HL-60/S4 (cell line): ENCODE data around the gene CCS.
"Not testable (repeated sequence)": the region's sequence is repeated elsewhere in the genome, so short reads cannot be mapped to it uniquely, and the experiment has no call there.

Experiments used
- in situ Hi-C: fragments of 300-500 bp; cut with MboI; formaldehyde crosslinking; loops from 2 replicates; pipeline ENCODE4 v1.14.3; 2022; ENCODE audit warnings: low sequenced_read_pairs

The CCS gene

DNA sequence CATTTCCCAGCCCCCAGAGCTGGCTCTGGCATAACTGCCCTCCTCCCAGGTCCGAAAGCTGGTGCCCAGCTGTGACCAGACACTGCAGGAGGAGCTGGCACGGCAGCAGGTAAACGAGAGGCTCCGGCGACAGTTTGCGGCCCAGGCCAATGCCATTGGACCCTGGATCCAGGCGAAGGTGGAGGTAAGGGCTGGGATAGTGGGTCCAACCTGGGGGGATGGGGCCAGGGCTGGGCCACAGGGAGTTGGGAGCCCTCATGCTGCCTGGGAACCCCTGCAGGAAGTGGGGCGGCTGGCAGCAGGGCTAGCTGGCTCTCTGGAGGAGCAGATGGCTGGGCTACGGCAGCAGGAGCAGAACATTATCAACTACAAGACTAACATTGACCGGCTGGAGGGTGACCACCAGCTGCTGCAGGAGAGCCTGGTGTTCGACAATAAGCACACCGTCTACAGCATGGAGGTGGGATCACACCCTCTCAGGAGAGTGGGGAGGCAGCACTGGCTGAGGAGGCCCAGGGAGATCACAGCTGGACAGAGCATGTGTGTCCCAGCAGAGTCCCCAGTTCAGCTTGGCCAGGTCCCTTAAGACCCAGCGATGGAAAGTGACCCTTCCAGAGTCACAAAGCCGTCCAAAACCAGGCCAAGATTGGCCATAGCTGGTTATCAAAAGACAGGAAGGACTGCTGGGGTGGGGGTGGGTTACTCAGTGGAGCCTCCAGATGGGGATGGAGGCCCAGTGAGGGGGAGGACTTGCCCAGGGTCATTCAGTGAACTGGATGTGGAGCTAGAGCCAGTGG, 31.6 kb upstream of the CCS start:
- in situ Hi-C loops: no loop called here

DNA sequence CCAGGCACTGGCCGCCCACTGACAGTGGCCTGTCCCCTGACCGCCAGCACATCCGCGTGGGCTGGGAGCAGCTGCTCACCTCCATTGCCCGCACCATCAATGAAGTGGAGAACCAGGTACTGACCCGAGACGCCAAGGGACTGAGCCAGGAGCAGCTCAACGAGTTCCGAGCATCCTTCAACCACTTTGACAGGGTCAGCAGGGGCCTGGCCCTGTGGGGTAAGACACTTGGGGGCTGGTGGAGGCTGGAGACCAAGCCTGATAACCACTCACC, 31.1 kb upstream of the CCS start:
- in situ Hi-C loops: no loop called here

DNA sequence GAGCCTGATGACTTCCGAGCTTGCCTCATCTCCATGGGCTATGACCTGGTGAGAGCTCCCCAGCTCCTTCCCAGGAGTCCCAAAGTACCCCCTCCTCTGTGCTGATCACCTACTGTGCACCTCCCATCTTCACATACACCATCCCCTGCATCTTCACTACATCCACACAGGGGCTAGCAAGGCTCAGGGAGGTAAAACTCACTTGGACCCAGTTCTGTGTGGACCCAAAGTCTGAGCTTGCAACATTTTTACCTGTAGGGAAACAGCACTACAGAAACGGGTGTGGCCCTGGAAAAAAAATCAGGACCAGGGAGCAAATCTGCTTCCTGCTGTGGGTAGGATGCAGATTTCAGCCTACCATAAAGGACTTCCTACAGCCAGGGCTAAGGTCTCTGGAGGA, 30.7 kb upstream of the CCS start:
- in situ Hi-C loops: no loop called here

DNA sequence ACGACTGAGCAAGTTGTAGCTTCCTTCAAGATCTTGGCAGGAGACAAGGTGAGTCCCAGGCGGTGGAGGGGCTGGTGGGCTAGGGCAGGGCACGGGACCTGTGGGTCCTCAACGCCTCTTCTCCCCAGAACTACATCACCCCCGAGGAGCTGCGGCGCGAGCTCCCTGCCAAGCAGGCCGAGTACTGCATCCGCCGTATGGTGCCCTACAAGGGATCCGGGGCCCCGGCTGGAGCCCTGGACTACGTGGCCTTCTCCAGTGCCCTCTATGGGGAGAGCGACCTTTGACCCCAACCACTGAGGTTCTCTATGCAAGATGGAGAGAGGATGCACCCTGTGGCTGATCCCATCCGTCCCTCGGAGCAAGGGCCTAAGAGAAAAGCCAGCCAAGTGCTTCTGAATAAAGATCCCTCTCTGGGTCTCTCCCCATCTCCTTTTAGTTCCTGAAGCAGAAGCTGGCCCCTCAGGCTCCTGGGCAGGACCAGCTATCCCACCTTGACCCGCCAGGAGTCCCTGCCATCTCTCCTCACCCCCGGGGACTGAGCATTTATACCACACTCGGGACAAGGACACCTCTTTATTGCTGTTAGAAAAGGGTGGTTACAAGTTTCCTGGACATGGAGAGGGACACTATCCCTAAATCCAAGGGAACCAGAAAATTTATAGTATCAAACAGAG, 29.9 kb upstream of the CCS start:
- in situ Hi-C loops: no loop called here

DNA sequence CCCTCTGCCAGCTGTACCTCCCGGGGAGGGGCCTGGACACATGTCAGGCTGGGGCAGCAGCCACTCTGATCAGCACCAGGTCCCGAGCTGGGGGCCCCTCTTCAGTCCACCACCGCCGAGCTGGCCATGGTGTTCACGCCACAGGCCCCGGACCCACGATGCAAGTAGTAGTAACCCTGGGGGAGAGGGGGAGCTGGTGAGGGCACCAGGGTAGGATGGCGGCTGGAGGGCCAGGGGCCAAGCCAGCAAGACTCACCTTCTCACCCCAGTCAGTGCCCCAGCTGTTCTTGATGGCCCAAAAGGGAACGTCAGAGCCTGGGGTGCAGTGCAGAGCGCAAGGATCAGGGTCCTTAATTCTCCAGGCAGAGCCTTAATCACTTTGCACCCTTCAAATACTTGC, 29.2 kb upstream of the CCS start:
- in situ Hi-C loops: no loop called here

DNA sequence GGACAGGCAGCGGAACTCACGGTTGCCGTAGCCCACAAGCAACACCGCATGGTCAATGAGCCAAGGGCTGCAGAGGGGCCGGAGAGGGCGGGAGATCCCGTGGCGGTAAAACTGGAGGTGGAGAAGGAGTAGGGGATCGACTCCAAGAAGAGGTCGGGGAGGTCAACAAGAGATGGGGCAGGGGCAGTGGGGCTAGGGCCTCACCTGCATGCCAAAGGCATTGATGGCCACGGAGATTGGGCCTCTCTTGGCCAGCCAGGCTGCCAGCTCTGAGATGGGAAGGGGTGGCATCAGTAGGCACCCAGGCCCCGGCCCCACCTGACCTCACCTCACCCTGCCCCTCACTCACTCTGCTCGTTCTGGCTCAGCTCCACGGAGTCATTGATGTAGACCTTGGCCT, 28.4 kb upstream of the CCS start:
- in situ Hi-C loops: no loop called here

DNA sequence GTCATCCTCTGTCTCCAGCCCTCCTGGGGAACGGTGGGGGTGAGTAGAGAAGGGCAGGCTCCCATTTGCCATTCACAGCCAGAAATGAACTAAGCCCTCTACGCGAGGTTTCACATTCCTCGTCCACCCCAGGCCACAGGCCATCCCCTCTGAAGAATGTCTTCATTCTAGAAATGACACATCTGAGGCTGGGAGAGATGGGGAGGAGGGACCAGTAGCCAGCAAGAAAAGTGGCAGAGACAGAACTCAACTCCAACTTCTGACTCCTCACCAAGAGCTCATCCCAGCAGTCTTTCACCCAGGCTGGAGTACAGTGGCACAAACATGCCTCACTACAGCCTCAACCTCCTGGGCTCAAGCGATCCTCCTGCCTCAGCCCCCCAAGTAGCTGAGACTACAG, 28.0 kb upstream of the CCS start:
- in situ Hi-C loops: no loop called here

DNA sequence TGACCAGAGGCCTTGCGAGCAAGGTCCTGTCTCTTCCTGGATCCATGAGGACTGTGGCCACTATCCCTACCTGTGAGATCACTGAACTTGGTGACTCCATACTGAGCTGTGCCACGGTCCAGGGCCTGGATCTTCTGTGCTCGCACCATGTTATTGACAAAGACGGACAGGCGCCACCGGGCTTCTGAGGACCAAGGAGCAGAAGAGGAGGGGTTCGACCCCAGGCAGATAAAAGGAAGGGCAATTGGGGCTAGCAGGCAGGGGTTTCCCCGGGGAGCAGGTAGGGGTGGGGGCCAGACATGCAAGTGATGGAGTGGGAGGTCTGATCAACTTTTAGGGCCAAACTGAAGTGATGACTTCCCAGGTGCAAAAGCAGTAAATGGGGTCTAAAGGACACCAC, 26.8 kb upstream of the CCS start:
- in situ Hi-C loops: no loop called here

DNA sequence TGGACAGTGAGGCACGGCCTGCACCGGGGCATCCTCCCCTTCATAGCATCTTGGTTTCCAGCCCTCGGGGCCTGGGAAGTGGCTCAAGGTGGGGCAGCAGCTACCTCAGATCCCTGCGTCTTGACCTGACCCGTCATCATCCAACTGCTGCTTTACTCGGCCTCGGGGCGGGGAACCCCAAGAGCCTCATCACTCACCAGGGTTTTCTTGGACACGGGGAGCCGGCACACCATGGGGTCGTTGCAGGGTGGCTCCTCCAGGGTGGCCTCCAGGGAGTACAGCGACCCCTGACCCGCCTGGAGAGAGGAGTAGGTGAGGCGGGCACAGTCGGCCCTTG, 25.2 kb upstream of the CCS start:
- in situ Hi-C loops: no loop called here

DNA sequence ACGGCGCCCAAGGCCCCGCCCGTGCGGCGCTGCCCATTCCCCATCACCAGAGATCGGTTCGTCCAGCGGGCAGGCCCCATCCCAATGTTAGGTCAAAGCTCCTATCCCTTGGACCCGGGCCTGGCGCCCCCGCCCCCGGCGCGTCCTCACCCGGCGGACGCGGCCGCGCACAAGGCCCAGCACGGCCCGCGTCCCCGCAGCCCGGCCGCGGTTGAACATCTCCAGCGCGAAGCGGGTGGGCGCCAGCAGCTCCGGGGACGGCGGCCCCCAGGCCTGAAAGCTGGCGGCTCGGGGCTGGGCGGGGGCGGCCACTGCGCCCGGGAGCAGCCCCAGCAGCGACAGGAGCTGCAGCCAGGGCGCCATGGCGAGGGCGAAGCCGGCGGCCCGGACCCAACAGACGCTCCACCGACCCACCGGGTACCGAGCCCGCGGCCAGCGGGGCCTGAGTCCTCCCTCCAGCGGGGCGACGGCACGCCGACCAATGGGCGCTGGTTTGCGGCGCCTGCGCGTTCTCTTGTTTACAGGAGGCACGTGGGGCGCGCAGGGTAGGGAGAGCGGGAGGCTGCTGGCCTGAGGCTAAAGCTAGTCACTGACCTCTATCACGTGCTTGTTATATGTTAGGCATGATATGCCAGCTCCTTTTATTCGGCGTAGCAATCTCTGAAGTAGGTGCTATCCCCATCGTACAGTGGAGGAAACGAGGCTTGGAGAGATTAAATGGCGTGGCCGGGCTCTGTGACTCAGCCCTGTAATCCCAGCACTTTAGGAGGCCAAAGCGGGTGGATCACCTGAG, 24.7 kb upstream of the CCS start, which contains the start of gene CTSF:
Gene CTSF, minus strand, starts transcription at position 483 of the 793 bp plus-strand sequence. Its CDS starts 120 bp downstream, at position 363.
- in situ Hi-C loops: no loop called here

DNA sequence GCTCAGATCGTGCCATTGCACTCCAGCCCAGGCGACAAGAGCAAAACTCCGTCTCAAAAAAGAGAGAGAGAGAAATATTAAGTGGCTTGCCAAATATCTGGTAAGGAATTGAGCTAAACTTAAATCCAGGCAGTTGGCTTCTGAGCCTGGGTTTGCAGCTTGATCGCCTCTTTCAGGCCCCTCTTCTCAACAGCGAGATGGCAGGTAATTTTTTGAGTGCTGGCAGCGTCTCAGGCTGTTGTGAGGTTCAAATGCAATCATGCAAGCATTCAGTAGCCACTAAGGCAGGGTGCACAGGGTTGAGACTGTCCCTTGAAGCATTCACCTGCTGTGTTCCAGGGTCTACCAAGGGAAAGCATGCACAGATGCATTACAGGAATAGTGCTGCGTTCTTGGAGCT, 23.9 kb upstream of the CCS start:
- in situ Hi-C loops: no loop called here

DNA sequence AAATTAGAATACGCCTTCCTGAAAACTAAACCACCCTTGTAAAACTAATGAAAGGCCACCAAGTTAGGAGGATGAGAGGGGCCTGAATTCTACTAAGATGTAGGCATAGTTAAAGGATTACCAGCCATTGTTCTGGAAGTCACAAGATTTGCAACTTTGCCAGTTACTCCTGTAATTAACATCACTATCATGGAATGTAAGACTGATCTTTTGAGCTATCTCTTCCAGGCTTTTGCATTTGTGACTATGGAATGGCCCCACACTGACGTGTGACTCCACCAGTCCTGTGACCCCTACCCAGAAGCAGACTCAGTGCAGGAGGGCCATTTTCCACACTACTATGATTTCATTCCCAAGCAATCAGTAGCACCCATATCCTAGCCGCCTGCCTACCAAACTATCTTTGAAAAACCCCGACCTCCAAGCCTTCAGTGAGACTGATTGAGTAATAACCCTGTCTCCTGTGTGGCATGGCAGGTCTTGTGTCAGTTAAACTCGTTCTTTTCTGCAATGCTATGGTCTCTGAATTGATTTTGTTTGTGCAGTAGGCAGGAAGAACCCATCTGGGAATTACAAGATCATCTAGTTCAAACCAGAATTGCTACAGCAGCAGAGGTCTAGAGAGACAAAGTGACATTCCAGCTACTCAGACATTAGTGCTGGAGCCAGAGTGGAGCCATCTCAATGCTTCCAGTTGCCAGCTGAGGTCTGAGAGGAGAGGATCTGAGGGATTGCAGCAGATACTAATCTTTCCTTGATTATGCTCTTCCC, 22.7 kb upstream of the CCS start:
- in situ Hi-C loops: loop anchor here (10.0 kb wide), 1 partner anchor 115 kb away; no protein-coding TSS in a partner anchor

DNA sequence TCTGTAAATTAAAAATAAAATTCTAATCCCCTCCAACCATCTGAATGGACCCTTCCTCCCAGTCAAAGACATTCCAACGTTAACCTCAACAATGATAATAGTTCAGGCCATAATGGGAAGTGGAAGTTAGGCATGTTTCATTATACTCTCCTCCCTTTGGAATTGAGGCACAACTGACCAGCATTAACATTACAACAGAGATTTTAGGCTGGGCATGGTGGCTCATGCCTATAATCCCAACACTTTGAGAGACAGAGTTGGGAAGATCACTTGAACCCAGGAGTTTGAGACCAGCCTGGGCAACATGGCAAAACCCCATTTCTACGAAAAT, 22.2 kb upstream of the CCS start:
- in situ Hi-C loops: loop anchor here (10.0 kb wide), 1 partner anchor 114 kb away; no protein-coding TSS in a partner anchor

DNA sequence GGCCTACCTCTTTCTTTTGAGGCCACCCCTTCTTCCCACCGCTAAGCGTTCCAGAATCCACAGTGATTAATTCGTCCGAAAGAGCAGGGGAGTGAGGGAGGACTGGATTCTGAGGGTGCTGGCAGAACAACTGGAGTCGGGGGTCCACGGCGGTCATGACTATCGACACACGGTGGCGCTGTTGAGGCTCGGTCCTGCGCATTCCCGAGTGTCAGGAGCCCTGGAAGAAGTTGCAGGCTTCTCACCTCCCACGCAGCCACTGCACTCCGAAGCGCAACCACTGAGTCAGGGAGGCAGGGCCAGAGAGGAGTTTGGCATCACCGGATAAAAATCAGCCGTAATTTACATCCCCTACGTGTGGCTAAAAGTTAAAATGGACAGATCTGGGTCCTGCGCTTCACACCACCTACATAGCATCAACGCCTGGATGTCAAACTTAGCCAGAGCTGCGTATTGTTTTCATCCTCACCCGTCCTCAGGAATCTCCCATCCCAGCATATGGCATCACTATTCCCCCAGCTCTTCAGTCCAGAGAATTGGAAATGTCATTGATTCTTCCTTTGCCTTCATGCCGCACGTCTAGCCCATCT, 13.9 kb upstream of the CCS start:
- in situ Hi-C loops: loop anchor here (10.0 kb wide), 1 partner anchor 106 kb away; no protein-coding TSS in a partner anchor

DNA sequence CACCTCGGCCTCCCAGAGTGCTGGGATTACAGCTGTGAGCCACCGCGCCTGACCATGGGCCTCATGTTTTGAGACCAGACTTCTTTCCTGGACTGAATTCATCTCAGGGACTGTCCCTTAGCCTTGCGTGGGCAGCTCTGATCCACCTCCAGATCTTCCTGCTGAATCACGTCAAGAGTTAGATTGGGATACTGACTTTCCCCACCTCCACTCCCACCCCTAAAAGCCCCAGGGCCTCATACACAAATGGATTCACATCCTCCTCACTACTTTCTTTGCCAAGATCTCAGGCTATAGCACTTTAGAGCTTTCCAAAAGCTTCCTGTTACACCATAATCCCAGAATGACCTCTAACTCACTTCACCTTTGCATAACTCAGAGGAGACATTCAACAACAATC, 12.2 kb upstream of the CCS start:
- in situ Hi-C loops: no loop called here

DNA sequence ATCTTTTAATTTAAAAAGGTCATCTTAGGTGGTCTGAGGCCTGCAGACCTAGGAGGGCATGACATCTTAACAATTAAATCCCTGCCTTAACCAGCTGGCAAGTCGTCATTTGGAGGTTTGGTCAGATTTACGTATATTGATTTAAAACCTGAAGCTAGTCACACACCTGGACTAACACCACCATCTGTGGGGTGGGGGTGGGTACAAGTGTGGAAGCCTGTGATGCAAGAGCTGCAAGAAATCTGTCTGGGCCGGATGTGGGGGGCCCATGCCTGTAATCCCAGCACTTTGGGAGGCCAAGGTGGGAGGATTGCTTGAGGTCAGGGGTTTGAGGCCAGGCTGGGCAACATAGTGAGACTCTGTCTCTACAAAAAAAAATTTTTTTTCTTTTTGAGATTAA, 11.7 kb upstream of the CCS start:
- in situ Hi-C loops: no loop called here

DNA sequence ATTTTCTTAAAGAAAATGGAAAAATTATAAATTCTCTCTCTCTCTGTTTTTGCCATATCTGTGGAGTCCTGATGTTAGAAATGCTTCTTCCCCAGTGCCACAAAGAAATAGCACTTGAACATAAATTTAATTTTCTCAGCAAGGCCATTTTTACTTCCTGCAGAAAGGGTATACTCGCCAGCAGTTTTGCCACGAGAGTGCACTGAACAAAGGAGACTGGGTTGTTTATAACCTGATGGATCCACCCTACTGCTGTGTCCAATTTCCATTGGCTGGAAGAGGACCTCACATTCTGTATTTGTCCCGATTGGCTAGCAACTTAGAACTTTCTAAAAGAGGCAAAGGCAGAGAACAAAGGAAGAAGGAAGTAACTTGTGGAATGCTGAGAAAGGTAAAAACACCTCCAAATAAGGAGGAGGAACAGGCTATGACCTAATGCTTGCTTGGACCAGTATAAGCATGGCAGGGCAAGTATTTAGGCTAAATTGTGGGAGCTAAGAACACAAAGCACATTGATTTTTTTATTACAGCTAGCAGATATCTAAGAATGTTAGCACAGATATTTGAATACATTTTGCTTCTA, 10.3 kb upstream of the CCS start:
- in situ Hi-C loops: not testable (repeated sequence)

DNA sequence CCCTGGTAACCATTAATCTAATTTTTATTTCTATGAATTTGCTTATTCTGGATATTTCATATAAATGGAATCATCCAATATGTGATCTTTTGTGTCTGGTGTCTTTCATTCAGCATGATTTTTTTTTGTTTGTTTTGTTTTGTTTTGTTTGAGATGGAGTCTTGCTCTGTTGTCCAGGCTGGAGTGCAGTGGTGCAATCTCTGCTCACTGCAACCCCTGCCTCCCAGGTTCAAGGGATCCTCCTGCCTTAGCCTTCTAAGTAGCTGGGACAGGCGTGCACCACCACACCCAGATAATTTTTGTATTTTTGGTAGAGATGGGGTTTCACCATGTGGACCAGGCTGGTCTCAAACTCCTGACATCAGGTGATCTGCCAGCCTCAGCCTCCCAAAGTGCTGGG, 7.5 kb upstream of the CCS start:
- in situ Hi-C loops: not testable (repeated sequence)

DNA sequence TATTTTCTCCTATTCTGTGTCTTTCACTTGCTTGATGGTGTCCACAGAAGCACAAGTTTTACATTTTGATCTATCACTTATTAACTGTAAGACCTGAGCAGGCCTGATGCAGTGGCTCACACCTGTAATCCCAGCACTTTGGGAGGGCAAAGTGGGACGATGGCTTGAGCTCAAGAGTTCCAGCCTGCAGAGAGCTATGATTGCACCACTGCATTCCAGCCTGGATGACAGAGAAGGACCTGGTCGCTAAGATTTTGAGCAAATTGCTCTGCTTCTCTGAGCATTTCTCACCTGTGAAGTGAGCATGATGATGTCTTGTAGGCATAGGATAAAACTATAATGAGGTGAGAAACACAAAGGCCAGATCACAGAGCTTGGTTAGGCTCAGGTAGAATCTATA, 6.8 kb upstream of the CCS start:
- in situ Hi-C loops: no loop called here

DNA sequence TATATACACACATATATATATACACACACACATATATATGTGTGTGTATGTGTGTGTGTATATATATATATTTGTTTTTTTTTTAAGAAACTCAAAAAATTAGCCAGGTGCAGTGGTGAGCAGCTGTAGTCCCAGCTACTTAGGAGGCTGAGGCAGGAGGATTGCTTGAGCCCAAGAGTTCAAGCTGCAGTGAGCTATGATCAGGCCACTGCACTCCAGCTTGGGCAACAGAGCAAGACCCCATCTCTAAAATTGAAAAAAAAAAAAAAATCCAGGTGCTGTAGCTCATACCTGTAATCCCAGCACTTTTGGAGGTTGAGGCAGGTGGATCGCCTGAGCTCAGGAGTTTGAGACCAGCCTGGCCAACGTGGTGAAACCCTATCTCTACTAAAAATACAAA, 3.7 kb upstream of the CCS start:
- in situ Hi-C loops: not testable (repeated sequence)
